RWPE1 (cell line): Measurements from ENCODE around the gene KIF27.

Experiments used
- CTCF ChIA-PET: fragments of 350-600 bp; sonication (Branson Sonifier 250); formaldehyde crosslinking; extraction: SDS; loops from one replicate; lab custom pipeline; 2021; lab: Yijun Ruan, JAX
- POLR2A ChIA-PET: fragments of 400-600 bp; formaldehyde crosslinking; extraction: SDS; loops from one replicate; lab custom pipeline; 2020; ENCODE audit warnings: antibody characterized with exemption; ENCODE audit not compliant: low non-redundant PET; lab: Yijun Ruan, JAX
- DNase-seq: peaks from one replicate; pipeline ENCODE4 v3.0.0; 2012; ENCODE audit warnings: low spot score
- H3K27ac ChIP-seq: fragments of 450-650 bp; 2 replicates; pipeline ENCODE4 v1.5.1; 2017
- TF ChIP-seq, protein P1 (sequence below): fragments of 450-650 bp; conservative IDR thresholded peaks from 2 replicates; pipeline ENCODE4 v1.5.1; 2017; ENCODE audit warnings: low read depth, mild to moderate bottlenecking

KIF27 gene

GRCh38 chr9:83940590-83941303, 19.5 kb upstream of the KIF27 start:
- no peak for DNase-seq
- TF ChIP-seq, protein P1, sequence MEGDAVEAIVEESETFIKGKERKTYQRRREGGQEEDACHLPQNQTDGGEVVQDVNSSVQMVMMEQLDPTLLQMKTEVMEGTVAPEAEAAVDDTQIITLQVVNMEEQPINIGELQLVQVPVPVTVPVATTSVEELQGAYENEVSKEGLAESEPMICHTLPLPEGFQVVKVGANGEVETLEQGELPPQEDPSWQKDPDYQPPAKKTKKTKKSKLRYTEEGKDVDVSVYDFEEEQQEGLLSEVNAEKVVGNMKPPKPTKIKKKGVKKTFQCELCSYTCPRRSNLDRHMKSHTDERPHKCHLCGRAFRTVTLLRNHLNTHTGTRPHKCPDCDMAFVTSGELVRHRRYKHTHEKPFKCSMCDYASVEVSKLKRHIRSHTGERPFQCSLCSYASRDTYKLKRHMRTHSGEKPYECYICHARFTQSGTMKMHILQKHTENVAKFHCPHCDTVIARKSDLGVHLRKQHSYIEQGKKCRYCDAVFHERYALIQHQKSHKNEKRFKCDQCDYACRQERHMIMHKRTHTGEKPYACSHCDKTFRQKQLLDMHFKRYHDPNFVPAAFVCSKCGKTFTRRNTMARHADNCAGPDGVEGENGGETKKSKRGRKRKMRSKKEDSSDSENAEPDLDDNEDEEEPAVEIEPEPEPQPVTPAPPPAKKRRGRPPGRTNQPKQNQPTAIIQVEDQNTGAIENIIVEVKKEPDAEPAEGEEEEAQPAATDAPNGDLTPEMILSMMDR: no peak
- CTCF ChIA-PET: interaction anchor here (2.1 kb wide), 1 partner anchor 320 kb away, joined by 8 read pairs; no protein-coding TSS in a partner anchor
- H3K27ac ChIP-seq: no peak overlapping the region
- POLR2A ChIA-PET: no interaction called here

GRCh38 chr9:83937861-83938455, 16.7 kb upstream of the KIF27 start:
- no peak overlapping the region for H3K27ac ChIP-seq
- TF ChIP-seq, protein P1: peak; percentile 63
- ChIA-PET CTCF (interaction anchor here (0.7 to 1.4 kb wide), 5 partner anchors 23 to 718 kb away, joined by 3 to 21 read pairs (median 4); no protein-coding TSS in a partner anchor), POLR2A (no interaction called here)
- peak; percentile 57 for DNase-seq

DNA sequence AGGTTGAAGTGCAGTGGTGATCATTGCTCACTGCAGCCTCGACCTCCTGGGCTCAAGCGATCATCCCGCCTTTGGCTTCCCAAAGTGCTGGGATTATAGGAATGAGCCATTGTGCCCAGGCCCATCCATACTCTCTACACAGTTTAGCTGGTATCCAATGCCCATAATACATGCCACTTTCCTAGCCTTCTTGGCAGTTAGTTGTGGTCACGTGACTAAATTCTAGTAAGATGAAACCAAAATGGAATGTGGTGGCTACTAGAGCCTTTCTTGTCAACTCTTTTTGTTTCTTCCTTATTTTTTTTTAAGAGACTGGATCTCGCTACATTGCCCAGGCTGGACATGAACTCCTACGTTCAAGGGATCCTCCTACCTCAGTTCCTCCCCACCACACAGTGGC, 15.3 kb upstream of the KIF27 start:
- peak overlapping the region; percentile 57 for H3K27ac ChIP-seq
- DNase-seq: no peak
- ChIA-PET CTCF (interaction anchor here (0.5 to 1.4 kb wide), 2 partner anchors 324 to 493 kb away, joined by 4 to 21 read pairs; no protein-coding TSS in a partner anchor), POLR2A (no interaction called here)
- TF ChIP-seq, protein P1: no peak

GRCh38 chr9:83935276-83935935, 14.2 kb upstream of the KIF27 start:
- peak; percentile 58 for DNase-seq
- H3K27ac ChIP-seq: peak overlapping the region; percentile 29; the same call in 1 of the 2 replicates
- CTCF ChIA-PET: no interaction called here
- POLR2A ChIA-PET: no interaction called here
- TF ChIP-seq, protein P1: no peak

GRCh38 chr9:83934569-83935275, 13.5 kb upstream of the KIF27 start:
- DNase-seq: peak; percentile 84
- POLR2A ChIA-PET: interaction anchor here (0.6 kb wide), 1 partner anchor 16 kb away, joined by 5 read pairs; no protein-coding TSS in a partner anchor
- CTCF ChIA-PET: no interaction called here
- TF ChIP-seq, protein P1: no peak
- peak overlapping the region; percentile 29; the same call in 1 of the 2 replicates for H3K27ac ChIP-seq

DNA sequence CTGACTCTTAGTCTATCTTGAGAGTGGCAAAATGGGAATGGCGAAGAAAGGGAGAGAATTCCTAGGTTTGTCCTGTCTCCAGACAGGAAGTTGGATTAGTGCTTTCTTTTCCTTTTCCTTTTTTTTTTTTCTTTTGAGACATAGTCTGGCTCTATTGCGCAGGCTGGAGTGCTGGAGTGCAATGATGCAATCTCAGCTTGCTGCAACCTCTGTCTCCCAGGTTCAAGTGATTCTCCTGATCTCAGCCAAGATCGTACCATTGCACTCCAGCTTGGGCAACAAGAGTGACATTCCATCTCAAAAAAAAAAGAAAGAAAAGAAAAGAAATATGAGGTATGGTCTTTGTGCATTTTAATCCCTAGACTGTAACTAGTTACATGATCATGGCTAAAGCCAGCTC, 12.6 kb upstream of the KIF27 start:
- CTCF ChIA-PET: interaction anchor here (0.6 to 1.5 kb wide), 2 partner anchors 11 to 327 kb away, joined by 3 to 4 read pairs; no protein-coding TSS in a partner anchor
- H3K27ac ChIP-seq: peak overlapping the region; percentile 86
- no peak for DNase-seq
- TF ChIP-seq, protein P1: no peak
- POLR2A ChIA-PET: no interaction called here
